Body of pancreas (tissue), 4 donors: ENCODE measurements around the gene TSPAN4. TPM values are rescaled to one million over a fixed set of nuclear protein-coding genes. Genes with fewer than 3 reads are reported as not detected.

Source experiments
- ATAC-seq: fragments of 150-250 bp; one replicate; pipeline ENCODE4 v1.9.1; 2016
- DNase-seq, 4 donors: peaks; one replicate each; pipeline ENCODE4 v3.0.0-alpha.2; 2019
- H3K27ac ChIP-seq, 4 donors: fragments of 200-600 bp; sonication (generic); 1 replicate in 3 of 4; 2 replicates in 1 of 4; pipeline versions ENCODE4 v1.5.1 to v1.6.1; 2016 to 2019; ENCODE audit warnings: mild to moderate bottlenecking in 1 of 4, mixed read lengths in 1 of 4, moderate library complexity in 1 of 4
- H3K27me3 ChIP-seq, 2 donors: fragments of 200-600 bp; sonication (generic); one replicate each; pipeline ENCODE4 v1.6.0; 2016; ENCODE audit warnings: mild to moderate bottlenecking in 1 of 2
- H3K36me3 ChIP-seq, 2 donors: fragments of 200-600 bp; sonication (generic); replicated peaks in 1 of 2; 2 replicates each; pipeline ENCODE4 v1.5.1; 2016; ENCODE audit warnings: low read depth in 2 of 2; ENCODE audit not compliant: insufficient read depth in 1 of 2
- H3K4me1 ChIP-seq: fragments of 200-600 bp; sonication (generic); one replicate; pipeline ENCODE4 v1.6.0; 2016
- H3K4me3 ChIP-seq, 2 donors: fragments of 200-600 bp; sonication (generic); 1 replicate in 1 of 2; 2 replicates in 1 of 2; pipeline ENCODE4 v1.5.1; 2016 to 2019
- H3K9me3 ChIP-seq, 3 donors: fragments of 200-600 bp; sonication (generic); 1 replicate in 2 of 3; 2 replicates in 1 of 3; pipeline ENCODE4 v1.5.1; 2016
- POLR2A ChIP-seq, 3 donors: fragments of 450-650 bp; IDR thresholded peaks; one replicate each; pipeline ENCODE4 v1.6.1; 2016; ENCODE audit warnings: antibody characterized with exemption in 3 of 3, mild to moderate bottlenecking in 2 of 3
- WGBS, 2 donors: methylation state at CpG; one replicate each; pipeline ENCODE4 v1.1.5; 2017; 5-methylcytosine and 5-hydroxymethylcytosine counted together
- intact Hi-C: fragments of 100-400 bp; cut with DNase I; formaldehyde crosslinking; loops from one replicate; pipeline ENCODE4 v1.15.1; 2023
- total RNA-seq, 2 donors: library from RNA; depleted of rRNA; stranded (reverse); fragments of >200 nt; gene quantifications; one replicate each; pipeline ENCODE4 v1.1.0, GENCODE V29; 2016
- TF ChIP-seq, protein P1 (sequence below), 7 experiments: fragments of 450-650 bp in 4 of 7; fragments of 200-600 bp in 3 of 7; sonication (generic) in 3 of 7; IDR thresholded peaks; one replicate each; pipeline ENCODE4 v1.5.1; 2016 to 2019; ENCODE audit warnings: antibody characterized with exemption in 7 of 7

TSPAN4 gene
- total RNA-seq, 2 donors from 2014 or later, result 44.9 to 87.7 TPM

DNA sequence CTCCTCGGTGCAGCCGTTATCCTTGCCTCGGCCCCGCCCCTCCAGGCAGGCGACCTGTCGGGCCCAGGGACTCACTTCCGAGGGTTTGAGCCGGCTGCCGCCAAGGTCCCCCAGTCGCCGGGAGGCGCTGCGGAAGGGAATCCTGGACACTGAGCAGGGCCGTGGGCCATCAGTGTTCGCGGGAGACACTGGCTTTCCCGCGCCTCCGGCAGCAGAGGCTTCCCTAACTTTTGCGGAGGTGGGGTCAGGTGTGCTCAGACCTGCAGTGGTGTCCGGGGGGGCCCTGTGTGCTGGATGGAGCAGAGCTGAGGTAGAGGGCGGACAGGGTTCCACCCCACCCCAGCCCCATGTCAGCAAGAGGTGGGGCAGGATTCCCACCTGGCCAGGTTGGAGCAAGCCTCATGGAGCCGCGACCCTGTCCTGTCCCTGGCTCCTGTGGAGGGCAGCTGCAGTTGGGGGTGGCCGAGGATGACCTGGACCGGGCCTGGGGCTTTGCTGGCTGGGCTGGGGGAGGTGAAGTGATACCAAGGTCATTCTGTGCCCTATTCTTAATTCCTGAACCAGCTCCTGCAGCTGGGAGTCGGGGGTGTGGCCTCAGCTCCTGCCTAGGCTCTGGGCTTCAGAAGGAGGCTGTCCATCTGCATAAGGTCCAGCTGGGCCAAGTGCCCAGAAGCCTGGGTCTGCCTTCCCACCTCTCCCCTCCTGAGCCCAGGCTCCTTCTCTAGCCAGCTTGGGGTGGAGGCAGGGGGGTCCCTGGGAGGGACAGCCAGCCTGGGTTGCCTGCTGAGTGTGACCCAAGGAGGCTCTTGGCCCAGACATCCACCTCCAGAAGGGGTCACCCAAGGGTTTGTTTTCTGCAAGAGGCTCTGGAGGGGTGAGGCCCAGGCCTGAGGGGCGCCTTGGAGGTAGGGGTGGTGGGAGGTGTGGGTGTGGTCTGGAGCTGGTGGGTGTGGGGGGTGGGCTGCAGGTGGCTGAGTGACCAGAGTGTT is 8.4 kb downstream of the TSPAN4 start:
- Histone ChIP-seq H3K27ac (no peak overlapping the region), H3K27me3 (peaks cover 0 to 6% of the 10 kb centered on the region in 2 donors), H3K36me3 (no peaks in the 10 kb centered on the region), H3K4me3 (no peak overlapping the region), H3K4me1 (peaks cover 31% of the 10 kb centered on the region), H3K9me3 (no peaks in the 10 kb centered on the region)
- intact Hi-C loops, result no loop called here
- TF ChIP-seq, protein P1, sequence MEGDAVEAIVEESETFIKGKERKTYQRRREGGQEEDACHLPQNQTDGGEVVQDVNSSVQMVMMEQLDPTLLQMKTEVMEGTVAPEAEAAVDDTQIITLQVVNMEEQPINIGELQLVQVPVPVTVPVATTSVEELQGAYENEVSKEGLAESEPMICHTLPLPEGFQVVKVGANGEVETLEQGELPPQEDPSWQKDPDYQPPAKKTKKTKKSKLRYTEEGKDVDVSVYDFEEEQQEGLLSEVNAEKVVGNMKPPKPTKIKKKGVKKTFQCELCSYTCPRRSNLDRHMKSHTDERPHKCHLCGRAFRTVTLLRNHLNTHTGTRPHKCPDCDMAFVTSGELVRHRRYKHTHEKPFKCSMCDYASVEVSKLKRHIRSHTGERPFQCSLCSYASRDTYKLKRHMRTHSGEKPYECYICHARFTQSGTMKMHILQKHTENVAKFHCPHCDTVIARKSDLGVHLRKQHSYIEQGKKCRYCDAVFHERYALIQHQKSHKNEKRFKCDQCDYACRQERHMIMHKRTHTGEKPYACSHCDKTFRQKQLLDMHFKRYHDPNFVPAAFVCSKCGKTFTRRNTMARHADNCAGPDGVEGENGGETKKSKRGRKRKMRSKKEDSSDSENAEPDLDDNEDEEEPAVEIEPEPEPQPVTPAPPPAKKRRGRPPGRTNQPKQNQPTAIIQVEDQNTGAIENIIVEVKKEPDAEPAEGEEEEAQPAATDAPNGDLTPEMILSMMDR (IDR thresholded peaks at IDR 0.05), result no peak
- no peak for DNase-seq
- no peak for ATAC-seq
- 86 to 100% methylated on average over 3 to 22 of the region's 28 CpGs for WGBS, 2 donors

DNA sequence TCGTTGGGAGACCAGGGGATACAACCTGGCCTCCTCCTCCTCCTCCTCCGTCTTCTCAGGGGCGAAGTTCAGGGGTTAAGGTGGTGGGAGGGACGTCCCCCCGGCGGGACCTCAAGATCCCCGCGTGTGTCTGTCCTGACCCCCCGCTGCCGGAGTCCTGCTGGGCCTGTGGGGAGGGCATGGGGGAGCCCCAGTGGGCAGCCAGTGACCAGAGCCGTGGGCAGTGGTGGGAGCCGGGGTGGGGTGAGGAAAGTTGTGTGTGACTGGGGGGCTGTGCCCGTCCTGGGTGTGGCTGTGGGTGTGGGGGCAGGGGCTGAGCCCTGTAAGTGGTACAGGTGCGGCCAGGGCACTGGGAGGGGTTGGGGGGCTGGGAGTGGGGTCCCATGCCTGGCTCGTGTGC is 10.1 kb downstream of the TSPAN4 start:
- DNase-seq (no peak), ATAC-seq (no peak)
- 78 to 89% methylated on average over 4 to 15 of the region's 15 CpGs for whole genome bisulfite sequencing, 2 donors
- peaks cover 30% of the 10 kb centered on the region for H3K4me1 ChIP-seq
- intact Hi-C loops, result no loop called here
- no peaks in the 10 kb centered on the region for H3K36me3 ChIP-seq
- H3K27ac ChIP-seq, result no peak overlapping the region
- TF ChIP-seq, protein P1 (IDR thresholded peaks at IDR 0.05), result no peak
- no peak for TF ChIP-seq POLR2A (IDR thresholded peaks at IDR 0.05)
- H3K9me3 ChIP-seq, result no peaks in the 10 kb centered on the region
- H3K4me3 ChIP-seq, result no peak overlapping the region
- peaks cover 0 to 6% of the 10 kb centered on the region in 2 donors for H3K27me3 ChIP-seq

DNA sequence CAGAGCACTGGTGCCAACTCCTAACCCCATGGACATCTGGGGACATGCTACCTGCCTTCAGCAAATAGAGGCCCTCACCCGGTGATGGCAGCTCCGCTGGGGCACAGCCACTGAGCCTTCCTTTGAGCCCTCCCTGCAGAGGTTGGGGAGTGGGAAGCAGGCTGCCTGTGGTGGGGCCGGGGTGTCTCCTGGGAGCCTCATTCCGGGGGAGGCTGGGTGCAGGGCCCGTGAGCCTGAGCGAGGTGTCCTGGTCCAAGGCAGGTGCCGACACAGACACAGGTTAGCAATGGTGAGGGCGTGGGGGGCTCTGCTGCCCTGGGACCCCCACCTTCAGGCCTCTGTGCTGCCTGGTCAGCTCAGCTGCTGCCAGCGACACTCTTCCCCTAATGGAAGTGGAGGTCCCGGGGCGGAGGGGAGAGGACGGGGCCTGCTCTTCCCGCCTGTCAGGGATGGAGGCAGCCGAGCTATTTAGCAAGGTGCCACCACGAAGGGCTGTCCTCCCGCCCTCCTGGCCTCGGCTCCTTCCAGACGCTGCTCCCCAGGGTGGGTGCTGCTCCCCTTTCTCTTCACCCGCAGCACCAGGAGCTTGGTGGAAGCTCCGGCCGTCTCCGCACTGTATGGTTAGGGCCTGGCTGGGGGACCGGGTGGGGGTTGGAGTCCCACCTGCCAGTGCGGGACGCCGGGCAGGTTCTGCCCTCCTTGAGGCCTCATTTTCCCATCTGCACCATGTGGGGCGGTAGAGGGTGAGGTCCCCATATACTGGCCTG is 11.2 kb downstream of the TSPAN4 start:
- Histone ChIP-seq H3K9me3 (no peaks in the 10 kb centered on the region), H3K4me1 (peaks cover 19% of the 10 kb centered on the region), H3K36me3 (no peaks in the 10 kb centered on the region), H3K4me3 (no peak overlapping the region), H3K27ac (no peak overlapping the region), H3K27me3 (peaks cover 0 to 6% of the 10 kb centered on the region in 2 donors)
- intact Hi-C loops, result no loop called here
- DNase-seq (no peak), ATAC-seq (no peak)
- TF ChIP-seq, protein P1 (IDR thresholded peaks at IDR 0.05), result no peak
- no peak for TF ChIP-seq POLR2A (IDR thresholded peaks at IDR 0.05)
- 95 to 97% methylated on average over 18 to 22 of the region's 27 CpGs for WGBS, 2 donors

DNA sequence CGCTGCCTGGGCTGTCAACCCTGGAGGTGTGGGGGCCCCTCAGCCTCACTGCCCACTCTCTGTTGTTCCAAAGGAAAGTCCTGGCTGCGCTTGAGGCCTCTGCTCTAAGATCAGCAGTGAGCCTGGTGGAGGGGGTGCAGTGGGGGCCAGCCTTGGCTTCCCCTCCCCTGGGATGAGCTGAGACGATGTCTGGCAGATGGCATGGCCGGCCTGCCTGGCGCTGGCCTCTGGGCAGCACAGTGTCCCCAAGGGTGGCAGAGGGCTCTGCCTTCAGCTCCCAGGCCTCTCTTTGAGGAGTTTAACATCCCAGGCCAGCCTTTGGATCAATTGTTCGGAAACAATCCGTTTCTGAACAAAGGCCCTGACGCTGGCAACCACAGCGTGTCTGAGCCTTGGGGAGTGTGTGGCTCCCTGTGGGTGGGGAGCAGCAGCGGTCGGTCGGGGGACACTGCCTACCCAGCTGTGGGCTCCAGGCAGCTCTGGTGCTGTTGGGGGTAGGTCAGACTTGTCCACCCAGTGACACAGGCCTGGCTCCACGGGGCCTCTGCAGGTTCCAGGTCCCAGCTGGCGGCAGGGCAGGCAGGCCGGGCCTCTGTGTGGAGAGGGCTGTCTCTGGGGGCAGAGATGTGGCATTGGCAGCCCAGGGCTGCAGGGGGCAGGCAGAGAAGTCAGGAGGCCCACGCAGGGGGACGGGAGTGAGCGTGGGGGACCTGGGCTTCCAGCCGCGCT is 12.1 kb downstream of the TSPAN4 start:
- Histone ChIP-seq H3K9me3 (no peaks in the 10 kb centered on the region), H3K36me3 (no peaks in the 10 kb centered on the region), H3K27me3 (no peaks in the 10 kb centered on the region), H3K4me3 (no peak overlapping the region), H3K4me1 (peaks cover 16% of the 10 kb centered on the region), H3K27ac (no peak overlapping the region)
- no peak for DNase-seq
- WGBS, 2 donors, result 91 to 95% methylated on average over 9 to 20 of the region's 20 CpGs
- intact Hi-C loops, result loop anchor here (5.0 kb wide), 1 partner anchor 183 kb away; the partner anchor contains the start of gene MUC6
- TF ChIP-seq, protein P1 (IDR thresholded peaks at IDR 0.05), result no peak
- no peak for TF ChIP-seq POLR2A (IDR thresholded peaks at IDR 0.05)
- no peak for ATAC-seq
